Activated CD4-positive, alpha-beta T cell treated with anti-CD3 and anti-CD28 coated beads for 36 hours (primary cell): ENCODE data around the gene DLGAP1. TPM values are rescaled to one million over a fixed set of nuclear protein-coding genes. Genes with fewer than 3 reads are reported as not detected.

Experiments
- ATAC-seq: fragments of 200-7000 bp; cut with Tn5 transposase; one replicate; pipeline ENCODE4 v1.10.0; 2021; ENCODE audit warnings: mild to moderate bottlenecking, moderate library complexity
- CTCF ChIA-PET: fragments of 350-600 bp; sonication (Branson Sonifier 250); formaldehyde crosslinking; loops from one replicate; lab custom pipeline; 2021; ENCODE audit warnings: antibody characterized with exemption; lab: Charles Lee
- POLR2A ChIA-PET: fragments of 350-600 bp; sonication (Branson Sonifier 250); formaldehyde crosslinking; loops from one replicate; lab custom pipeline; 2021; ENCODE audit warnings: antibody characterized with exemption, inconsistent platforms; lab: Charles Lee
- DNase-seq: peaks from one replicate; pipeline ENCODE4 v3.0.0-alpha.2; 2020
- H3K27ac Mint-ChIP-seq: one replicate; pipeline ENCODE4 v1.8.0; 2021; ENCODE audit warnings: mixed read lengths
- H3K27me3 Mint-ChIP-seq: one replicate; pipeline ENCODE4 v1.8.0; 2021; ENCODE audit warnings: mixed read lengths
- H3K36me3 Mint-ChIP-seq: one replicate; pipeline ENCODE4 v1.8.0; 2021; ENCODE audit warnings: low read depth, mixed read lengths
- H3K4me1 Mint-ChIP-seq: one replicate; pipeline ENCODE4 v1.8.0; 2021; ENCODE audit warnings: mixed read lengths
- H3K4me3 Mint-ChIP-seq: one replicate; pipeline ENCODE4 v1.8.0; 2021; ENCODE audit warnings: mild to moderate bottlenecking, moderate library complexity, mixed read lengths
- H3K9me3 Mint-ChIP-seq: one replicate; pipeline ENCODE4 v1.8.0; 2021; ENCODE audit warnings: low read depth, mixed read lengths
- intact Hi-C, 2 experiments: fragments of 100-400 bp; cut with DNase I in 1 of 2; cut with micrococcal nuclease in 1 of 2; formaldehyde crosslinking; loops; one replicate each; pipeline versions ENCODE4 v1.14.2 to v1.15.1; 2022 to 2024; cut with DNase I, micrococcal nuclease
- total RNA-seq, 2 experiments: library from RNA; stranded (reverse); gene quantifications; one replicate each; pipeline ENCODE4 v1.2.3, GENCODE V29; 2021

Gene DLGAP1
- total RNA-seq, 2 experiments from 2014 or later = 0.14 TPM; not detected in 1

DNA sequence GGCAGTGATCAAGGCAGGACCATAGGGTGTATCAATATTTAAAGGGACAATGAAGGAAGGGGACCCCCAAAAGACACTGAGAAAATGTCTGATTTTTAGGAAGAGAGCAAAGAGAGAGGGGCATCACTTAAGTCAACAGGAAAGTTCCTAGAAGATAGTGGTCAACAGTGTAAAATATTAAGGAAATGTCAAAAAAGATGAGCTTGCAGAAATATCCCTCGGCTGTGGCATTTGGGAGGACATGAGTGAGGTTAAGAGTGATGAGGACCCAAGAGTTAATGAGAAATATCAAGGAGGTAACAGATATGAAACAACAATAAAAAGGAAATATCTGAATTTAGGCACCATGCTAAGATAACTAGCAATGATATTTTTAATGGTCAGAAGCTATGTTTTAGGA, 665.6 kb downstream of the DLGAP1 start:
- no peak for DNase-seq
- Mint-ChIP-seq H3K9me3 (no peaks in the 10 kb centered on the region), H3K4me1 (no peaks in the 10 kb centered on the region), H3K36me3 (no peaks in the 10 kb centered on the region), H3K27me3 (peaks cover 3% of the 10 kb centered on the region), H3K27ac (no peak overlapping the region), H3K4me3 (no peak overlapping the region)
- ATAC-seq = no peak
- ChIA-PET CTCF (interaction anchor here (1.0 to 3.1 kb wide), 2 partner anchors 17 to 206 kb away, joined by 3 to 19 read pairs; no protein-coding TSS in a partner anchor), POLR2A (no interaction called here)
- intact Hi-C loops = no loop called here

DNA sequence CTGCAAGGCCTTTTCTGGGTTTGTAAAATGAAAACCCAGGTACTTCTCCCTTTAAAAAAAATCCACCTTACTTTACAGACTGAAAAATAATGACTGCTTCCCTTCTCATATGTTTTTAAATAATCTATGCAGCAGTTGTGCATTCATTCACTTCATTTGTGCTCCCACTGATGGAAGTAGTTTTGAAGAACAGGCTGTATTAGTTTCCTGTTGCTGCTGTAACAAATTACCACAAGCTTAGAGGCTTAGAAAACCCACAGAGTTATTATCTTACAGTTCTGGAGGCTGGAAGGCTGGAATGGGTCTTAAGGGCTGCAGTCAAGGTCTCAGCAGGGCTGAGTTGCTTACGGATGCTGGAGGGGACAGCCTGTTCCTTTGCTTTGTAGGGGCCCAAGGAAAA, 670.2 kb downstream of the DLGAP1 start:
- ChIA-PET POLR2A (no interaction called here), CTCF (no interaction called here)
- no peaks in the 10 kb centered on the region for H3K4me1 Mint-ChIP-seq
- H3K36me3 Mint-ChIP-seq = no peaks in the 10 kb centered on the region
- DNase-seq (no peak), ATAC-seq (no peak)
- no peaks in the 10 kb centered on the region for H3K9me3 Mint-ChIP-seq
- H3K27me3 Mint-ChIP-seq = peaks cover 5% of the 10 kb centered on the region
- intact Hi-C loops = no loop called here
- H3K4me3 Mint-ChIP-seq = no peak overlapping the region
- no peak overlapping the region for H3K27ac Mint-ChIP-seq

DNA sequence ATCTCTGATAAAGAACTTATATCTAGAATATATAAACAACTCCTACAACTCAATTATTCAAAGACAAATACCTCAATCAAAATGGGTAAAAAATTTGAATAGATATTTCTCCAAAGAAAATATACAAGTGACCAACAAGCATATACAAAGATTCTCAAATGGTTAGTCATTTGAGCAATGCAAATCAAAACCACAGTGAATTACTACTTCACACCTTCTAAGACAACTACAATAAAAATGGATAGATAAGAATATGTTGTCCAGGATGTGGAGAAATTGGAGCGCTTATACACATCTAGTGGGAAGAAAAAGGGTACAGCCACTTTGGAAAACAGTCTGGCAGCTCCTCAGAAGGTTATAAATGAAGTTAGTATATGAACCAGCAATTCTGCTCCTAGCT, 672.2 kb downstream of the DLGAP1 start:
- Mint-ChIP-seq H3K36me3 (no peaks in the 10 kb centered on the region), H3K27ac (no peak overlapping the region), H3K4me1 (no peaks in the 10 kb centered on the region), H3K4me3 (no peak overlapping the region), H3K9me3 (no peaks in the 10 kb centered on the region), H3K27me3 (peaks cover 2% of the 10 kb centered on the region)
- intact Hi-C loops = no loop called here
- no peak for ATAC-seq
- CTCF ChIA-PET = no interaction called here
- POLR2A ChIA-PET = no interaction called here
- no peak for DNase-seq

DNA sequence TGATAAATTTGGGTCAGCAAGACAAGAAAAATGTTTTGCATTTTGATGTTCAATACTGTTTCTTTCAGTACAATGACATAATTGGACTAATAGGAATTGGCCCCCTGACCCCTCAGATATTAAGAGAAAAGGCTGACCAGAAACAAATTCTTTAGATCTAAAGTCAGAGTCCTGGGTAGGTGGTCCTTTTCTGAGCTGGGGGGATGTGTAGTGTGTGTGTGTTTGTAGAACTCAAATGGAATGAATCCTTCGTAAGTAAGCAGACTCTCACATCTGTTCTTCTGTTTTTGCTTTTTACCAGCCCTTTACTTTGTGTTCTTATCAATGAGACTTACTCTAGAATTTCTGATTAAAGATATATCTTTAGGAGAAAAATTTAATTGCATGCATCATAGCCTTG, 677.4 kb downstream of the DLGAP1 start:
- Mint-ChIP-seq H3K9me3 (no peaks in the 10 kb centered on the region), H3K4me3 (no peak overlapping the region), H3K27me3 (peaks cover 2% of the 10 kb centered on the region), H3K36me3 (no peaks in the 10 kb centered on the region), H3K4me1 (no peaks in the 10 kb centered on the region), H3K27ac (no peak overlapping the region)
- no peak for DNase-seq
- ChIA-PET POLR2A (no interaction called here), CTCF (no interaction called here)
- ATAC-seq = no peak
- intact Hi-C loops = loop anchor here in 1 of 2 experiments (10.0 kb wide), 1 partner anchor 1277 kb away; no protein-coding TSS in a partner anchor

DNA sequence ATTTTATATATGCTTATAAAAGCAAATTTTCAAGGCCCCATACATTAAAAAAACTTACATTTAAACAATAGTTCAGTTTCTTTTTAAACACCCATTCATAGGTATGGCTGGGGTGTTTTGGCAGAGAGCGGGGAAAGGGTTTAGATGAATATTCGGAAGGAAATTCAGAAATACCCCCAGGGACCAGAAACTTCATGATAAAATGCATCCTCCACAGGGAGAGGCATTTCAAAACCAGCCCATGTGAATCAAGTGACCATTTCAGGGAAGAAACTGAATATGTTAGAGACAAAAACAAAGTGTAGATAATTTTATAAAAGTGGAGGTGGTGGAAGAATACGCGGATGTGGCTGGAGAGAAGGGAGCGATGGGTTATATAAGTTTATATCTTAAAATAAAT, 678.0 kb downstream of the DLGAP1 start:
- no peaks in the 10 kb centered on the region for H3K4me1 Mint-ChIP-seq
- intact Hi-C loops = loop anchor here in 1 of 2 experiments (10.0 kb wide), 1 partner anchor 1278 kb away; no protein-coding TSS in a partner anchor
- no peak overlapping the region for H3K27ac Mint-ChIP-seq
- ATAC-seq (no peak), DNase-seq (no peak)
- H3K36me3 Mint-ChIP-seq = no peaks in the 10 kb centered on the region
- CTCF ChIA-PET = no interaction called here
- H3K9me3 Mint-ChIP-seq = no peaks in the 10 kb centered on the region
- no peaks in the 10 kb centered on the region for H3K27me3 Mint-ChIP-seq
- POLR2A ChIA-PET = no interaction called here
- H3K4me3 Mint-ChIP-seq = no peak overlapping the region

DNA sequence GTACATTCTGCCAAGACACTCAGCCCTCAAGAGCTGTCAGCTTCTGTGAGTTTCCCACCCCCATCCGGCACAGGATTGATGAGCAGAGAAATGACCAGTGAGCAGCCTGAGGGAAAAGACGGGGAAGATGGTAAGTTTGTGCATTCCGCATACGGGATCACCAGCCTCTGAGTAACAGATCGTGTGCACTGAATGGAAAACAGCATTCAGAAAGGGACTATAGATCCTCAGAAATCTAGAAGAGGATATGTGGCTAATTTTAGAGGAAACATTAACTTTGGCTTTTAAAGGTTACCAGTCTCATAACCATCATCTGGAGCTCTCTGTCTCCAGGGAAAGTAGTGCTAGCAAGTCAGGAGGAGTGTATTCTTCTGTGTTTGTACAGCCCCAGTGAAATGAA, 679.1 kb downstream of the DLGAP1 start:
- intact Hi-C loops = loop anchor here in 1 of 2 experiments (10.0 kb wide), 1 partner anchor 1279 kb away; no protein-coding TSS in a partner anchor
- no peak for ATAC-seq
- no peaks in the 10 kb centered on the region for H3K9me3 Mint-ChIP-seq
- CTCF ChIA-PET = interaction anchor here (2.1 kb wide), 1 partner anchor 222 kb away, joined by 6 read pairs; no protein-coding TSS in a partner anchor
- H3K4me3 Mint-ChIP-seq = no peak overlapping the region
- peaks cover 3% of the 10 kb centered on the region for H3K27me3 Mint-ChIP-seq
- no peaks in the 10 kb centered on the region for H3K36me3 Mint-ChIP-seq
- H3K4me1 Mint-ChIP-seq = peaks cover 3% of the 10 kb centered on the region
- DNase-seq = no peak
- H3K27ac Mint-ChIP-seq = no peak overlapping the region
- POLR2A ChIA-PET = no interaction called here

DNA sequence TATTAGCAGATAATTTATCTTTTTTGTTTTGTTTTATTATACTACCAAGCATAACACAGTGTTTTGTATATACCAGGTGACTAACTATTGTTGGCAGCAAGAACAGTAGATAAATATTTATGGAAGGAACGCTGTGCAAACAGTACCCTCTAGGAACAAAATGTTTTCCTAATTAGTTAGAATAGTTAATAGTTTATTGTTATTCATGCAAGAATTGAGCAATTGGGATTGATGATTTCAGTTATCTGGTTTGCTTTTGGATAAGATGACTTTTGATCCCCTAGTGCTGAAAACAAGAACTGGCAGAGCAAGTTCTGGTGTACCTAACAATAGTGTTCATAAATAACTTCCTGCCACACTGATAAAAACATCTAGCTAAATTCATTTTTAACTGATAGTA, 681.8 kb downstream of the DLGAP1 start:
- ChIA-PET POLR2A (no interaction called here), CTCF (interaction anchor here (0.7 to 3.4 kb wide), 7 partner anchors 16 to 296 kb away, joined by 3 to 19 read pairs (median 4); no protein-coding TSS in a partner anchor)
- no peak for ATAC-seq
- no peak overlapping the region for H3K4me3 Mint-ChIP-seq
- peaks cover 14% of the 10 kb centered on the region for H3K27me3 Mint-ChIP-seq
- intact Hi-C loops = loop anchor here (5.0 to 10.0 kb wide), 3 partner anchors 491 to 1284 kb away; no protein-coding TSS in a partner anchor
- H3K9me3 Mint-ChIP-seq = no peaks in the 10 kb centered on the region
- H3K4me1 Mint-ChIP-seq = peaks cover 4% of the 10 kb centered on the region
- H3K36me3 Mint-ChIP-seq = no peaks in the 10 kb centered on the region
- DNase-seq = no peak
- H3K27ac Mint-ChIP-seq = no peak overlapping the region

DNA sequence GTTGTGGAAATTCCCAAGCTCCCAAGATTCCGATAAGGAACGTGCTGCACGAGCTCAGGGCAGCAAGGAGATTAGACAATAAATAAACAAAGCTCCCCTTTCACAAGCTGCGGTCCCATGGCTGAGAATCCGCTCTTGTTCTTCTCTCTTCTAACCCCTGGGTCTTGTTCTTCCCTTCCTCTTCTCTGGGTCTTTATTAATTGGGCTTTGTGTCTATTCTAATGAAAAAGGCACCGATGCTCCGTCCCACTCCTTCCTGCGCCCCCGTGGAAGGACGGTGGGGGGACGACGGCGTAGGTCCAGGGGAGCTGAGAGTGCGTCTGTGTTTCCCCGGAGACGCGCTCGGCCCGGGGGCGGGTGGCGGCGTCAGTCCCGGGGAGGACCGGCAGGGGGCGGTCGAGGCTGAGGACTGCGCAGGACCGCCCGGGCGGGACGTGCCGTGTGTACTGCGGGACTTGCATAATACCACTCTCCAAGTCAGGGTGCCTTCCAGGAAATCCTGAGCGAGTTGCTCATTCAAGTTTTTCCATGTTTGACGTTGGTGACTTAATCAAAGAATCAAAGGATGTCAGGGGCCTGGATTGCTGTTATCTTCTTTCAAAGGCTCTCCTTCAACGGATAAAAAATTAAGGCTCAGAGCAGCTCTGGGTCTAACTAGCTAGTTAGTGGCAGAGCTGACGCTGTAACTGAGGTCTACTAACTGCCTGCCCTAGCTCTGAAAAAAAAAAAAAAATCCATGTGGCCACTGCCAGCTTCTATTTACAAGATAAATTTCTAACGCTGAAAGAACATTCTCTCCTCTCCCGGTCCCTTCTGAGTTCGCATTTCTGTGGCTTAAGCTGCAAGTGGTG, 683.8 kb downstream of the DLGAP1 start:
- Mint-ChIP-seq H3K36me3 (no peaks in the 10 kb centered on the region), H3K4me1 (peaks cover 4% of the 10 kb centered on the region), H3K9me3 (no peaks in the 10 kb centered on the region), H3K27ac (peak overlapping the region; percentile 28), H3K4me3 (peak overlapping the region; percentile 31), H3K27me3 (peaks cover 16% of the 10 kb centered on the region)
- peak; percentile 92 for DNase-seq
- ChIA-PET CTCF (interaction anchor here (0.6 to 3.7 kb wide), 49 partner anchors 8 to 1091 kb away, joined by 3 to 55 read pairs (median 5); no protein-coding TSS in a partner anchor), POLR2A (no interaction called here)
- intact Hi-C loops = loop anchor here (1.0 to 10.0 kb wide), 10 partner anchors 99 to 1286 kb away; no protein-coding TSS in a partner anchor
- ATAC-seq = peak; percentile 99

DNA sequence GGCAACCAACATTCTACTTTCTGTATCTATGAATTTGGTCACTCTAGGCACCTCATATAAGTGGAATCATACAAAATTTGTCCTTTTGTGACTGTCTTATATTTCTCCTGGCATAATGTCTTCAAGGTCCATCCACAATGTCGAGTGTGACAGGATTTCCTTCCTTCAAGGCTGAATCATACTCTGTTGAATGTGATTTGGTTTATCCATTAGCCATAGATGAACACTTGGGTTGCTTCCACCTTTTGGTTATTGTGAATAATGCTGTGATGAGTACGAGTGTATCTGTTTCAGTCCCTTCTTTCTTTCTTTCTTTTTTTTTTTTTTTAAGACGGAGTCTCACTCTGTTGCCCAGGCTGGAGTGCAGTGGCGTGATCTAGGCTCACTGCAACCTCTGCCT, 693.8 kb downstream of the DLGAP1 start:
- intact Hi-C loops = no loop called here
- CTCF ChIA-PET = no interaction called here
- ATAC-seq (no peak), DNase-seq (no peak)
- POLR2A ChIA-PET = no interaction called here
- Mint-ChIP-seq H3K27ac (no peak overlapping the region), H3K27me3 (peaks cover 4% of the 10 kb centered on the region), H3K9me3 (peaks cover 13% of the 10 kb centered on the region), H3K4me1 (no peaks in the 10 kb centered on the region), H3K36me3 (no peaks in the 10 kb centered on the region), H3K4me3 (no peak overlapping the region)

DNA sequence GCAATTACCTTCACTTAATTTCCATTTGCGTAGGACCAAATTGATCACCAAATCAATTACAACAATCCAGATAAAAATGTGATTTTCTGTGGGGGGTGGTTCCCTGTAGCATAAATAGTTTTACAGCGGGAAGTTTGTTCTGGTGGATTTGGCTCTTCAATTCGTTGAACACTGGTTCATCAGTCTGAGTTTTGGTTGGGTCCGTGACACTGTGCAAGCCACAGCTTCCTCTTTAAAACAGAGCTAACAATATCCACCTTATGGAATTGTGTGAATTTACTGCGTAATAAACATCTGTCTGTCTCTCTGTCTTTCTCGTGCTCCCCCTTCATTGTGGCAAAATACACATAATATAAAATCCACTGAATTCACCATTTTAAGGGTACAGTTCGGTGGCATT, 694.4 kb downstream of the DLGAP1 start:
- DNase-seq (no peak), ATAC-seq (no peak)
- ChIA-PET POLR2A (no interaction called here), CTCF (no interaction called here)
- H3K36me3 Mint-ChIP-seq = no peaks in the 10 kb centered on the region
- H3K27ac Mint-ChIP-seq = no peak overlapping the region
- no peaks in the 10 kb centered on the region for H3K4me1 Mint-ChIP-seq
- intact Hi-C loops = no loop called here
- peaks cover 3% of the 10 kb centered on the region for H3K27me3 Mint-ChIP-seq
- H3K4me3 Mint-ChIP-seq = no peak overlapping the region
- peaks cover 9% of the 10 kb centered on the region for H3K9me3 Mint-ChIP-seq

DNA sequence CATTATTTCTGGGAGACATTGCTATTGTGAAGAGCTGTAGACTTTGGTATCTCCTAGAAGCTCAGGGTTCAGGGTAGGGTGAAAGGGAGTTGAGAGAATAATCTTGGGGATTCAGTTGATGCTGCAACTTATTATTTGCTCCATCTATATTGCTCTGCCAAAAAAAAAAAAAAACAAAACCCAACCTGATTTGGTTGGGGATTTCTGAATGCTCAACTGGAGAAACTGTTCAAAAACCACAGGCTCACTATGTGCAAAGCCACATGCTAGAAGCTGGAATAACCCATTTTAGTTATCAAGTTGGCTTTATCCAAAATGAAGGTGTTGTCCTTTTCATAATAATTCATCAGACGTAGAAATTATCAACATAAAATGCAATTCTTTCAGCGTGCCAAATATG, 696.0 kb downstream of the DLGAP1 start:
- intact Hi-C loops = no loop called here

DNA sequence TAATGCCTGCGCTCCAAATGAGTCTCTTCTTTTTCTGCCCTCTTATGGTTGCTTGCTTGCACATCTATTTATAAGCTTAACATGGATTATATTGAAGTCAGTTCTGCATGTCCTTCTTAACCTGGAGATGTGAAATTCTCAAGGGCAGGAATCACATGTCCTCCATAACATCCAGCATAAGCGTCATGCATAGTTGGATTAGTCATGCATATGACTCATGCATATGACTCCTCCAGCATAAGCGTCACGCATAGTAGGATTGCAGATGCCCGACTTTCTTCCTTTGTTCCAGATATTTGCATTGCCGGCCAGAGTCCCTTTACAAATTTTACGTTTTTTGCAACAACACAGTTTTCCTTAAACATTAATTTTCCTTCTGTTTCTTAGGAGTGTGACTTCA, 696.6 kb downstream of the DLGAP1 start:
- no peak overlapping the region for H3K27ac Mint-ChIP-seq
- no peaks in the 10 kb centered on the region for H3K27me3 Mint-ChIP-seq
- no peaks in the 10 kb centered on the region for H3K36me3 Mint-ChIP-seq
- DNase-seq = no peak
- POLR2A ChIA-PET = no interaction called here
- no peak overlapping the region for H3K4me3 Mint-ChIP-seq
- ATAC-seq = no peak
- H3K4me1 Mint-ChIP-seq = no peaks in the 10 kb centered on the region
- intact Hi-C loops = no loop called here
- CTCF ChIA-PET = no interaction called here
- peaks cover 8% of the 10 kb centered on the region for H3K9me3 Mint-ChIP-seq

More for the DNA sequence above, 696.0 kb downstream of the DLGAP1 start:
- DNase-seq (no peak), ATAC-seq (no peak)
- Mint-ChIP-seq H3K9me3 (peaks cover 8% of the 10 kb centered on the region), H3K36me3 (no peaks in the 10 kb centered on the region), H3K4me3 (no peak overlapping the region), H3K27ac (no peak overlapping the region), H3K27me3 (no peaks in the 10 kb centered on the region), H3K4me1 (no peaks in the 10 kb centered on the region)
- ChIA-PET POLR2A (no interaction called here), CTCF (no interaction called here)
